VCaP (cell line): ENCODE measurements around the gene SLC38A11.

ENCODE experiments used
- H3K27ac ChIP-seq: fragments of 450-650 bp; 2 replicates; pipeline ENCODE4 v1.5.1; 2017
- CTCF ChIP-seq: fragments of 450-650 bp; conservative IDR thresholded peaks from 2 replicates; pipeline ENCODE4 v1.5.1; 2017; ENCODE audit warnings: mild to moderate bottlenecking, moderate library complexity

The SLC38A11 gene

GRCh38 chr2:164847981-164848741 lies 107.2 kb downstream of the SLC38A11 start:
- H3K27ac ChIP-seq: peak overlapping the region; percentile 39
- TF ChIP-seq CTCF: no peak

- TF ChIP-seq CTCF: no peak
- no peak overlapping the region for H3K27ac ChIP-seq
Measured at GRCh38 chr2:164847291-164847690, 108.0 kb downstream of the SLC38A11 start.

GRCh38 chr2:164846276-164846675 lies 109.0 kb downstream of the SLC38A11 start:
- no peak overlapping the region; the same call in 1 of the 2 replicates for H3K27ac ChIP-seq
- TF ChIP-seq CTCF: no peak
